Ascending aorta (tissue), 2 donors: ENCODE measurements around the gene ALKBH8. TPM values are rescaled to one million over a fixed set of nuclear protein-coding genes. Genes with fewer than 3 reads are reported as not detected.

Experiments used
- DNase-seq, 2 donors: peaks; one replicate each; pipeline ENCODE4 v3.0.0-alpha.2; 2019; ENCODE audit warnings: low spot score in 2 of 2
- H3K27ac ChIP-seq, 2 donors: fragments of 200-600 bp; sonication (generic); one replicate each; pipeline ENCODE4 v1.5.1; 2016 to 2017; ENCODE audit warnings: mild to moderate bottlenecking in 1 of 2
- H3K27me3 ChIP-seq: fragments of 200-600 bp; sonication (generic); one replicate; pipeline ENCODE4 v1.5.1; 2017
- H3K36me3 ChIP-seq, 2 donors: fragments of 200-600 bp; sonication (generic); one replicate each; pipeline ENCODE4 v1.5.1; 2016
- H3K4me1 ChIP-seq, 2 donors: fragments of 200-600 bp; sonication (generic); one replicate each; pipeline ENCODE4 v1.5.1; 2016 to 2017; ENCODE audit warnings: mild to moderate bottlenecking in 1 of 2
- H3K4me3 ChIP-seq, 2 donors: fragments of 200-600 bp; sonication (generic); one replicate each; pipeline ENCODE4 v1.5.1; 2016 to 2017; ENCODE audit warnings: mild to moderate bottlenecking in 1 of 2
- H3K9me3 ChIP-seq, 2 donors: fragments of 200-600 bp; sonication (generic); one replicate each; pipeline ENCODE4 v1.5.1; 2016
- CTCF ChIP-seq, 3 experiments: fragments of 200-600 bp in 2 of 3; fragments of 450-650 bp in 1 of 3; sonication (generic) in 2 of 3; IDR thresholded peaks; one replicate each; pipeline ENCODE4 v1.5.1; 2016 to 2019; ENCODE audit warnings: antibody characterized with exemption in 3 of 3, mild to moderate bottlenecking in 1 of 3, moderate library complexity in 1 of 3
- intact Hi-C: fragments of 100-400 bp; cut with DNase I; formaldehyde crosslinking; loops from one replicate; pipeline ENCODE4 v1.15.1; 2023
- total RNA-seq: library from RNA; depleted of rRNA; stranded (reverse); fragments of >200 nt; gene quantifications from one replicate; pipeline ENCODE4 v1.1.0, GENCODE V29; 2016

Gene ALKBH8
- total RNA-seq, 1 donor from 2014 or later: 0.32 TPM

GRCh38 chr11:107494055-107494454, 71.5 kb downstream of the ALKBH8 start:
- H3K9me3 ChIP-seq: no peaks in the 10 kb centered on the region
- no peaks in the 10 kb centered on the region for H3K27me3 ChIP-seq
- intact Hi-C loops: no loop called here
- no peak overlapping the region for H3K27ac ChIP-seq
- no peak for TF ChIP-seq CTCF (IDR thresholded peaks at IDR 0.05)
- H3K4me3 ChIP-seq: no peak overlapping the region
- H3K4me1 ChIP-seq: no peaks in the 10 kb centered on the region
- DNase-seq: no peak
- H3K36me3 ChIP-seq: no peaks in the 10 kb centered on the region

- DNase-seq: no peak
- H3K4me3 ChIP-seq: no peak overlapping the region
- intact Hi-C loops: no loop called here
- H3K4me1 ChIP-seq: no peaks in the 10 kb centered on the region
- H3K27ac ChIP-seq: no peak overlapping the region
- H3K27me3 ChIP-seq: no peaks in the 10 kb centered on the region
- H3K9me3 ChIP-seq: no peaks in the 10 kb centered on the region
- TF ChIP-seq CTCF (IDR thresholded peaks at IDR 0.05): no peak
- no peaks in the 10 kb centered on the region for H3K36me3 ChIP-seq
Observed at GRCh38 chr11:107493117-107493516, 72.4 kb downstream of the ALKBH8 start.

- Histone ChIP-seq H3K27me3 (no peaks in the 10 kb centered on the region), H3K9me3 (no peaks in the 10 kb centered on the region), H3K27ac (no peak overlapping the region), H3K36me3 (no peaks in the 10 kb centered on the region), H3K4me3 (no peak overlapping the region), H3K4me1 (no peaks in the 10 kb centered on the region)
- intact Hi-C loops: no loop called here
- no peak for TF ChIP-seq CTCF (IDR thresholded peaks at IDR 0.05)
- no peak for DNase-seq
Observed at GRCh38 chr11:107490836-107491235, 74.7 kb downstream of the ALKBH8 start.

- Histone ChIP-seq H3K4me3 (no peak overlapping the region), H3K27me3 (no peaks in the 10 kb centered on the region), H3K27ac (no peak overlapping the region), H3K4me1 (no peaks in the 10 kb centered on the region), H3K36me3 (no peaks in the 10 kb centered on the region), H3K9me3 (no peaks in the 10 kb centered on the region)
- no peak for DNase-seq
- no peak for TF ChIP-seq CTCF (IDR thresholded peaks at IDR 0.05)
- intact Hi-C loops: no loop called here
Observed at GRCh38 chr11:107482234-107482633, 83.3 kb downstream of the ALKBH8 start.

GRCh38 chr11:107478922-107479321, 86.6 kb downstream of the ALKBH8 start:
- no peaks in the 10 kb centered on the region for H3K27me3 ChIP-seq
- no peaks in the 10 kb centered on the region for H3K36me3 ChIP-seq
- no peak for TF ChIP-seq CTCF (IDR thresholded peaks at IDR 0.05)
- no peak overlapping the region for H3K27ac ChIP-seq
- DNase-seq: no peak
- H3K9me3 ChIP-seq: no peaks in the 10 kb centered on the region
- intact Hi-C loops: no loop called here
- H3K4me3 ChIP-seq: no peak overlapping the region
- no peaks in the 10 kb centered on the region for H3K4me1 ChIP-seq

GRCh38 chr11:107477820-107478219, 87.7 kb downstream of the ALKBH8 start:
- intact Hi-C loops: no loop called here
- Histone ChIP-seq H3K27ac (no peak overlapping the region), H3K4me1 (no peaks in the 10 kb centered on the region), H3K27me3 (no peaks in the 10 kb centered on the region), H3K9me3 (no peaks in the 10 kb centered on the region), H3K4me3 (no peak overlapping the region), H3K36me3 (no peaks in the 10 kb centered on the region)
- DNase-seq: no peak
- TF ChIP-seq CTCF (IDR thresholded peaks at IDR 0.05): no peak
